ENCODE measurements around the gene AADACL2.

DNA sequence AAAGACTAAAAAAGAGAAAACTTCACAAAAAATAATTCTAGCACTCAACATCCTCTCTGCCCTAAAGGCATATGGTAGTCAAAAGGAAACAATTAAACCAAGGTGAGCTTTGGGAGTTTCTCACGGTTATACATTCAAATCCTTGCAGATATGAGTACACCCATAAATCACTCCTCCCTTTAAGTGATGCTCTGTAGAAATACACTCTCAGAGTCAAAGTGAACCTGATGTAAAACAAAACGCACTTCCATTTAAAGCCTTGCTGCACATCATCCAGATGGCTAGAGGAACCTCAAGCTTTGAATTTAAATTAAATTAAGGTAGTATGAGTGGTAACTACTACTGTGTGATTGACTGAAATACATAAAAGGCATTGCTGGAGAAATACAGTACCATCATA lies 44.2 kb downstream of the AADACL2 start:
- TF ChIP-seq CTCF (IDR thresholded peaks at IDR 0.05): no peak
- no peak for TF ChIP-seq POLR2A (IDR thresholded peaks at IDR 0.05)
